ENCODE measurements around the gene JUNB. TPM values are rescaled to one million over a fixed set of nuclear protein-coding genes. Genes with fewer than 3 reads are reported as not detected.

JUNB gene
- total RNA-seq, result 100 to 1,000 TPM in 3 of 4 donors, 10 to 100 TPM in 1; 99.3 to 614 (median 168) TPM

DNA sequence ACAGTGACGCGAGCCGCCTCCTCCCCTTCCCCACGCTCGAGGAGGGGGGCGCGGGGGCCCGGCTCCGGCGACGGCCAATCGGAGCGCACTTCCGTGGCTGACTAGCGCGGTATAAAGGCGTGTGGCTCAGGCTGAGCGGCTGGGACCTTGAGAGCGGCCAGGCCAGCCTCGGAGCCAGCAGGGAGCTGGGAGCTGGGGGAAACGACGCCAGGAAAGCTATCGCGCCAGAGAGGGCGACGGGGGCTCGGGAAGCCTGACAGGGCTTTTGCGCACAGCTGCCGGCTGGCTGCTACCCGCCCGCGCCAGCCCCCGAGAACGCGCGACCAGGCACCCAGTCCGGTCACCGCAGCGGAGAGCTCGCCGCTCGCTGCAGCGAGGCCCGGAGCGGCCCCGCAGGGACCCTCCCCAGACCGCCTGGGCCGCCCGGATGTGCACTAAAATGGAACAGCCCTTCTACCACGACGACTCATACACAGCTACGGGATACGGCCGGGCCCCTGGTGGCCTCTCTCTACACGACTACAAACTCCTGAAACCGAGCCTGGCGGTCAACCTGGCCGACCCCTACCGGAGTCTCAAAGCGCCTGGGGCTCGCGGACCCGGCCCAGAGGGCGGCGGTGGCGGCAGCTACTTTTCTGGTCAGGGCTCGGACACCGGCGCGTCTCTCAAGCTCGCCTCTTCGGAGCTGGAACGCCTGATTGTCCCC is at the start of gene JUNB:
TSS of gene JUNB (plus strand) at position 142 of the 706 bp plus-strand sequence. CDS start at position 428, 286 bp downstream.
- Histone ChIP-seq H3K27ac (peak within 1 kb of the TSS; percentile 89 to 100 (median 98)), H3K9me3 (no peaks in the 10 kb centered on the region), H3K4me3 (peak within 1 kb of the TSS; percentile 60 to 97), H3K27me3 (no peaks in the 10 kb centered on the region), H3K4me1 (peaks cover 0 to 71% (median 26%) of the 10 kb centered on the region in 3 donors), H3K36me3 (no peaks in the 10 kb centered on the region)
- WGBS, 2 donors (ENCODE audit: low coverage in 1 of 2), result no CpG with 5 or more reads among the region's 73 CpGs
- peak; percentile 54 for ATAC-seq
- peak; percentile 59 for TF ChIP-seq EP300 (IDR thresholded peaks at IDR 0.05)
- peak; percentile 100 for TF ChIP-seq POLR2A (IDR thresholded peaks at IDR 0.05)
- peak; percentile 100 for TF ChIP-seq POLR2AphosphoS5 (IDR thresholded peaks at IDR 0.05)
- peak in 1 of 4 experiments; percentile 26 for TF ChIP-seq CTCF (IDR thresholded peaks at IDR 0.05)

- TF ChIP-seq POLR2AphosphoS5 (IDR thresholded peaks at IDR 0.05) (no peak), POLR2A (IDR thresholded peaks at IDR 0.05) (no peak), CTCF (IDR thresholded peaks at IDR 0.05) (no peak), EP300 (IDR thresholded peaks at IDR 0.05) (no peak)
- Histone ChIP-seq H3K4me3 (no peak overlapping the region), H3K4me1 (no peaks in the 10 kb centered on the region), H3K36me3 (peaks cover 0 to 85% of the 10 kb centered on the region in 2 donors), H3K9me3 (peaks cover 0 to 7% (median 0%) of the 10 kb centered on the region in 3 donors), H3K27ac (no peak overlapping the region), H3K27me3 (peaks cover 25% of the 10 kb centered on the region)
- no peak for ATAC-seq
- 69% methylated on average over 2 of the region's 22 CpGs; no CpG with 5 or more reads in 1 of the 2 donors for WGBS, 2 donors (ENCODE audit: low coverage in 1 of 2)
Observed at GRCh38 chr19:12745166-12745897, 46.0 kb upstream of the JUNB start.

- Histone ChIP-seq H3K27me3 (peaks cover 52% of the 10 kb centered on the region), H3K4me1 (no peaks in the 10 kb centered on the region), H3K4me3 (no peak overlapping the region), H3K27ac (no peak overlapping the region), H3K9me3 (peaks cover 0 to 7% (median 0%) of the 10 kb centered on the region in 3 donors), H3K36me3 (peaks cover 0 to 53% of the 10 kb centered on the region in 2 donors)
- ATAC-seq, result no peak
- WGBS, 2 donors (ENCODE audit: low coverage in 1 of 2), result no CpG with 5 or more reads among the region's 6 CpGs
- TF ChIP-seq EP300 (IDR thresholded peaks at IDR 0.05) (no peak), POLR2A (IDR thresholded peaks at IDR 0.05) (no peak), CTCF (IDR thresholded peaks at IDR 0.05) (no peak), POLR2AphosphoS5 (IDR thresholded peaks at IDR 0.05) (no peak)
Observed at GRCh38 chr19:12748489-12748888, 42.8 kb upstream of the JUNB start.

- Histone ChIP-seq H3K27ac (no peak overlapping the region), H3K36me3 (peaks cover 0 to 38% of the 10 kb centered on the region in 2 donors), H3K27me3 (peaks cover 61% of the 10 kb centered on the region), H3K4me3 (no peak overlapping the region), H3K4me1 (no peaks in the 10 kb centered on the region), H3K9me3 (peaks cover 0 to 7% (median 0%) of the 10 kb centered on the region in 3 donors)
- no peak for TF ChIP-seq CTCF (IDR thresholded peaks at IDR 0.05)
- 22 to 29% methylated on average over 8 to 10 of the region's 24 CpGs for WGBS, 2 donors (ENCODE audit: low coverage in 1 of 2)
- ATAC-seq, result no peak
Observed at GRCh38 chr19:12749938-12750521, 41.3 kb upstream of the JUNB start.

All from gastroesophageal sphincter (tissue), 4 donors.